Stimulated activated CD4-positive, alpha-beta T cell treated with anti-CD3 and anti-CD28 coated beads, Interleukin-15, amount 100 ng/mL, for 24 hours (primary cell): Measurements from ENCODE around the gene TMEM204.
A peak's percentile ranks its signal among the peaks of the same experiment; 100 is the strongest.
"Not testable (repeated sequence)": the region's sequence is repeated elsewhere in the genome, so short reads cannot be mapped to it uniquely, and the experiment has no call there.

Experiments
- DNase-seq: peaks from one replicate; pipeline ENCODE4 v3.0.0-alpha.2; 2020

TMEM204 gene

DNA sequence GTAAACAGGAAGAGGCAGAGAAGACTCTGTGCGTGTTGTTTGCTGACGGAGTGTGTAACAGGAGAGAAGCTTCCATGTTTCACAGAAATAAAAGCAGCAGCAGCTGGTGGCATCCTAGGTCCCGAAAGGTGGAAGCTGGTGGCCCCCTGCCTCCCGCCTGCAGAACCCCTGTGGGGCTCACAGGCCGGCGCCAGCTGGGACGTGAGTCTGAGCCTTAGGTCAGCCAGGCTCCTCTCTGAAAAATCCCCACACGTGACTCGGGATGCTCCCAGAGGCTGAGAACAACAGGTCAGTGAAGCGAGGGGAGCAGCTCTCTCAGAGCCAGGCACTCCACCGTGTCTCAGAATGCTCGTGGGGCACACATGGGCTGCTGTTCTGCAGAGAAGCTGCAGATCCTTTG, 27.4 kb downstream of the TMEM204 start:
- DNase-seq = no peak

DNA sequence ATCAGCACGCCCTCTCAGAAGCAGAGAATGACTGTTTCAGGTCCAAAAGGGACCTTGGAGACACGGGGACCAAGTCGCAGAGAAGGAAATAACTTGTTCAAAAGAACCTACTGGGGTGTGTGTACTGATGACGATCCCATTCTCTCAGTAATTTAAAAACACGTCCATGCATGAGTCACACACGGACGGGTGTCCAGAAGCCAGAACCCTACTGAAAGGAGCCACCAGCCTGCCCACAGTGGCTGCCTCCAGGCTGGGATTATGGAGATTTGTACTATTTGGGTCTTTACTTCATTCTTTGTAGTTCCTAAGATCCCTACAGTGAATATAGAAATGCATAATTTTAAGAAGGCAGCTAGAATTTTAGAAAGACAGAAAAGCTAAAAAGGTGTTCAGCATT, 27.8 kb downstream of the TMEM204 start:
- DNase-seq = no peak

DNA sequence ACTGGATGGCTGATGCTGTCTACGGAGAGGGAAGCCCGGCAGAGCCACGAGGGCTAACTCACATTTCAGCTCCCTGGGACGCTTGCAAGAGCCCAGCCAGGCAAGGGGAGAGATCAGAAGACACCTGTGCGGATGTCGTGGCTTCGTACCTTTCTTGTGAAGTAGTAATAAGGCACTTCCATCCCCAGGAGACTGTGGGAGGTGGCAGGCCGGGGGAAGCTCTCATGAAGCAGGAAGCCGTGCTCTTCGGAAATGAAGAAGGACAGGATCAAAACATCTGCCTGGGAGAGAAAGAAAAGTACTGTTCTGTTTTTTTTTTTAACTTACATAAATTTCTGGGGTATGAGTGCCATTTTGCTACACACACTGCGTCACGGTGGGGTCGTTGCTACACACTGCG, 28.4 kb downstream of the TMEM204 start:
- no peak for DNase-seq

DNA sequence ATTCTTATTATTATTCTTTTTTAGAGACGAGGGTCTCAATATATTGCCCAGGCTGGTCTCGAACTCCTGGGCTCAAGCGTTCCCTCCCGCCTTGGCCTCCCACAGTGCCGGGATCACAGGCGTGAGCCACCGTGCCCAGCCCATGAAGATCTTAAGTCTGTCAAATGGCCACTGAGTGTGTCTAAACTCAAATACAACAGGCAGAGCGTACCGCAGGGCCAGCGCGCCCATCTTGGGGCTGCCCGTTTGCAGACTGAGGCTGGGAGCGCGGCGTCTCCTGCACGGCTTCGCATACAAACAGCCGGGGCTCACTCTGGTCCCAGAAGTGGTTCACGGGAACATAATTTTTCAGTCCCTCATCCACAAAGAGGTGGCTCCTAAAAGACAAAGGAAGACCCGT, 30.3 kb downstream of the TMEM204 start:
- no peak for DNase-seq

DNA sequence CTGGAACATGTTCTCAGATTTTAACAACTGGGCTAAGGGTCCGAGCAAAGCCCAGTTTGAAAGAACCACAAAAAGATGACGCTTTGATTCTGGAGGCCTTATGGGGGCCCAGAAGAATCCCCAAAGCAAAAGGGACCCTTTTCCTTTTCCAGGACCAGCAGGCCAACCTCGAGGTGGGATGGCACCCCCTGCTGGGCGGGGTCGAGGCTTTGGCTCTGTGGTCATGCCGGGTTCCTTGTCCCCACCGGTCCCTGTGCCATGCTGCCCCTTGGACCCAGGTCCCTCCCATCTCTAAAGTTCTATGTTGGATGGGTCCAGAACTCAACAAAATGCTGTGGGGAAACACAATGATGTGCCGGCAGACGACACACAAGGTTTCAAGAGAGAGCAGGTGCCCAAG, 30.9 kb downstream of the TMEM204 start:
- peak; percentile 35 for DNase-seq

DNA sequence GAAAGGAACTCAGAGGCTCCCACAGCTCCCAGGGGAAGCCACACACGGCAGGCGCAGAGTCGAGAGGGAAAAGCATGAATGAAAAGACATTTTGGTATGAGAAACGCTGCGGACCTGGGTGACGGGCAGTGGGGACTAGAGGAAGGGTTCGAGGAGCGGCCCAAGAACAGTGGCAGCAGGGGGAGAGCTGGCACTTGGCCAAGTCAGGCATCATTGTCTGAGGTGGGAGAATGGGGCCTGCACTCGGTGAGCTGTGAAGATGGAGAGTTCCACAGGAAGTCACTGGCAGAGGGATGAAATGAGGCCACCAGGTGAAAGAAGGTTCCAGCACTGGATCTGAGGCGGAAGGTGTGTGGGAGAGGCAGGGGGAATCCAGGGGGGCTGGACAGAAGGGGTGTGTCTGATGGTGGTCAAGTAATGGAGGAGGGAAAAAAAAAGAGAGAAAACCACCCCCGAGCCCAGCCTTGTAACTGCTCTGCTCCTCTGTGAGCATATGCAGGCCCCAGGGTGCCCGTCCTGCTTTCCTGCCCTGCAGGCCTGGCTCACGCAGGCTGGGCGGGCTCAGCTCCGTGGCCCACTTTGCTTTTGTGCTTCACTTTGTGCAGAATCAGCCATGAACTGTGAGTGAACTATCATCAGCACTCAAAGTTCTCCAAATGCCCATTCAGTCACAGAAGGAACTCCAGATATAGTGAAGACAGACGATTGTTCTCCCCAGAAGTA, 31.8 kb downstream of the TMEM204 start:
- no peak for DNase-seq

DNA sequence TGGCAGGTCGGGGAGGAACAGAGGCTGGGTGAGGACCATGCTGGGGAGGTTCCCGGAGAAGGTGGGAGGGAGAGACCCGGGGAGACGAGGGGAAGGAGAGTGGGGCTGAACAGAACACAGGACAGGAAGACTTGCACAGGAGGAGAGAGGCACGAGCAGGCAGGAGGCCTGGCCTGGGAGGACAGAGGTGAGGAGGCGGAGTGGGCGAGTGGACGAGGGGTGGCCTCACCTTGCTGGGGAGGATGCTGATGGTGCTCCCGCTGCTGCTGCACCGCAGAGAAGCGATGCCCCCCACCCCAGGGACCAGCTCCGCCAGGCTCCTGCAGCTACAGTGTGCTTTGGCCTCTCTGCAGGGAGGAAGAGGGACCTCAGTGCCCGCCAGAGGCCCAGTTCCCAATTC, 34.5 kb downstream of the TMEM204 start:
- no peak for DNase-seq

DNA sequence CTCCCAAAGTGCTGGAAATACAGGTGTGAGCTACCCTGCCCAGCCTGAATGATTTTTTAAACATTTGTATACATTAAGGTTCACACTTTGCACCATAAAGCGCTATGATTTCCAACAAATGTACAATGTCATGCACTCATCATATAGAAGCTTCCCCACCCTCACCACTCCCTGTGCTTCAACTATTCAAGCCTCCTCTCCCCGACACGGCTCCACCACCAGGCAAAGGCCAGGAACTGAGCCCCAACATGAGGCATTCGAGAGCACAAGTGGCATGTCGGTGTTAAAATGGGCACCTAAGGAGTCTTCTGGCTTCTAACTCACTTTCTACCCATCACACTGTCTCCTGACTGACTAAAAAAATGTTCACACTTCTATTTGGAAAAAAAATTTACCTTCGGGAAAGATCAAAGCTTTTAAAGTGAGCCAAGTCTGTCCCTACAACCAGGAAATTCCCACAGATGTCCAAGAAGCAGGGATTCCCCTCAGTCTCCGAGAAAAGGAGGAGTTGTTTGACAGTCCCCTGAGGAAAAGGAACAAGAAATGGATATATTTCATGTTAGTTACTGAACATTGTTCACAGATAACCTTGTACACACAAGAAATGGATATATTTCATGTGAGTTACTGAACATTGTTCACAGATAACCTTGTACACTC, 37.7 kb downstream of the TMEM204 start:
- DNase-seq = no peak

DNA sequence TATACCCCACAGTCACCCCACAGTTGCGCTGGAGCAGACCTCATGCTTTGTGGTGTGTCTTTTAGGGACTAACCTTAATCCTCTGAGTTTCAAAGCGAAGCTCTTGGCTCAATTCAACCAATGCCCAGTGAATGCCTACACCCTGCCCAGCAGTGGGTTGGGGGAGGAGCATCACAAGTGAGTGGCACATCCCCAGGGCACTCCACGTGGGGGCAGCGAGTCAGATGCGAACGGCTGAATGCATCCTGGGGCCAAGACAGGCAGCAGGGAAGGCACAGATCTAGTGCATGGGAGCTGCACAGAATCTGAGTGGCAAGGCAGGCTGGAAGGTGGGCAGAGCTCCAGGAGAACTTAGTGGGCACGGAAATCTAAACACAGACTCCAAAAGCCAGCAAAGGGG, 39.2 kb downstream of the TMEM204 start:
- DNase-seq = no peak

DNA sequence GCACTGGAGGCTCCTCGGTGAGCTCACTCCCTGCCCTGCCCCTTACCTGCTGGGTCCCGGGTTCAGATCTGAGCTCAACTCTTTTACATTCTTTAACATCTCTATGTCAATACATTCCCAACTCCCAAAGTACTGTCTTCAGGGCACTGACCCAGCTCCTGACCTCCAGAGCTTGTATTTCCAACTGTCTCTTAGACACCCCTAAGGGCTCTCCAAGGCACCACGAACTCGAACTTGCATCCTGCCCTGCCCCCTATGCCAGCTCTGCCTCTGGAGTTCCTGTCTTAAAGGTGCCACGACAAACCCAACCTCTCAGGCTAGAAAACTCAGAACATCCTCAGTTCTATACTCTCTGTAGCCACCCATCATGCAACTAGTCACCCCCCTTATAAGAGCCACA, 39.8 kb downstream of the TMEM204 start:
- DNase-seq = no peak

DNA sequence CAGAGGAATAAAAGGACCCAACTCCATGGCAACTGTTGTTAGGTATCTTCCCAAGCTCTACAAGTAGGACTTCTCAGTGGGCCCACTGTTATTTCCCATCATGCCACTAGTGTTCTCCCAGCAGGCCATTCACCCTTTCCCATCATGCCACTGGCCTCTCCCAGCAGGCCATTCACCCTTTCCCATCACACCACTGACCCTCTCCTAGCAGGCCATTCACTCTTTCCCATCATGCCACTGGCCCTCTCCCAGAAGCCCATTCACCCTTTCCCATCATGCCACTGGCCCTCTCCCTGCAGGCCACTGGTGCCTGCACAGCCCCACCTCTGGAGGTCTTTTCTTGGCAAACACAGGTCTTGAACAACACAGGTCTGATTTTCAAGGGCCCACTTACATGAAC, 42.1 kb downstream of the TMEM204 start:
- no peak for DNase-seq

DNA sequence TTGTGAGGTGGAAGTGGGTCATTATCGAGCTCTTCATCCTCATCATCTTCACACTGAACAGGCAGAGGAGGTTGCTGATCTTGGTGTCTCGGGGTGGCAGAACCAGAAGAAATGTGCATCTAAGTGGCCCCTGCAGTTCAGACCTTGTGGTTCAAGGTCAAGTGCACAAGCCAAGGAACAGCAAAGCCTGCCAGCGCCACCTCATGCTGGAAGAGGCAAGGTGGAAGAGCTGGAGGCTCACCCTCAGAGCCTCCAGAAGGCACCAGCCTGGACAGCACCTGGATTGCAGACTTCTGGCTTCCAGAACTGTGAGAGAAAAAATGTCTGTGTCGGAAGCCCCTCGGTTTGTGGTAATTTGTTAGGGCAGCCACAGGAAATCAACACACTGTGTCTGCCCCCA, 45.7 kb downstream of the TMEM204 start:
- DNase-seq = no peak

DNA sequence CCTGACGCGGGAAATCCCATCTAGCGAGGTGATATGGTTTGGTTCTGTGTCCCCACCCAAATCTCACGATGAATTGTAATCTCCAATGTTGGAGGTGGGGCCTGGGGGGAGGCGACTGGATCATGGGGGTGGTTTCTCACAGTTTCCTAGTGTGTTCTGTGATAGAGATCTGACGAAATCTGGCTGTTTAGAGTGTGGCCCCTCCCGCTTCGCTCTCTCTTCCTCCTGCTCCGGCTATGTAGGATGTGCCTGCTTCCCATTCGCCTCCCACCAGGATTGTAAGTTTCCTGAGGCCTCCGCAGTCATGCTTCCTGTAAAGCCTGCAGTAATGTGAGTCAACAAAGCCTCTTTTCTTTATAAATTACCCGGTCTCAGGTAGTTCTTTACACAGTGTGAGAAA, 46.8 kb downstream of the TMEM204 start:
- no peak for DNase-seq

DNA sequence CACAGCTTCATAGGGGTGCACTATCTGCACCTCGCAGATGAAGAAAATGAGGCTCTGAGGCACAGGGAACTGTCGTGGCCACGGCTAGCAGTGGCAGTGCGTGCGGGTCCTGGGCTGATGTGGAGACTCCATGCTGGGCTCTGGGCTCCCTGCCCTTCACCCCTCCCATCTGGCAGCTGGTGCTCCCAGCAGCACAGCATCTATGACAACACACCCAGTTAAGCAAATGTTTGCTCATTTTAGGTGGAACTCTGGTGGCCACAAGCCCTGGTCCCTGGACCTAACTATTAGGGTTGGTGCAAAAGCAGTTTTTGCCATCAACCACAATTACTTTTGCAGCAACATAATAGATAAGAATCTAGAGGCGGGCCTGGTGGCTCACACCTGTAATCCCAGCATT, 47.5 kb downstream of the TMEM204 start:
- DNase-seq = no peak

DNA sequence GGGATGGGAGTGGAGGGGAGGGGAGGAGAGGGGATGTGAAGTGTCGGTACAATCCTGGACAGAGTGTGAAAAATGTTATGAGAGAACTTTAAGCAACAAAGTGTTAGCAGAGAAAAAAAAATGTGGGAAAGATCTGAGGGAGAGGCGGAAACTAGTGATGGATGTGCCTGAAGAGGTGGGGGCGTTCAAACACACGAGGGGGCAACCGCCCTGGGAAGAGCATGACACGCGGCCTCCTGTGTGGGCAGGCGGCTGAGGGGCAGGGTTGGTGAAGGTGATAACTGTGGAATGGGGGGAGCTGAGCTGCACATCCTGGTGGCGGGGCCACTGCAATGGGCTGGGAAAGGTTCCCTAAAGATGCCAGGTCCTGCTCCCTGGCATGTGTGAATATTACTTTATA, 48.3 kb downstream of the TMEM204 start:
- DNase-seq = no peak

DNA sequence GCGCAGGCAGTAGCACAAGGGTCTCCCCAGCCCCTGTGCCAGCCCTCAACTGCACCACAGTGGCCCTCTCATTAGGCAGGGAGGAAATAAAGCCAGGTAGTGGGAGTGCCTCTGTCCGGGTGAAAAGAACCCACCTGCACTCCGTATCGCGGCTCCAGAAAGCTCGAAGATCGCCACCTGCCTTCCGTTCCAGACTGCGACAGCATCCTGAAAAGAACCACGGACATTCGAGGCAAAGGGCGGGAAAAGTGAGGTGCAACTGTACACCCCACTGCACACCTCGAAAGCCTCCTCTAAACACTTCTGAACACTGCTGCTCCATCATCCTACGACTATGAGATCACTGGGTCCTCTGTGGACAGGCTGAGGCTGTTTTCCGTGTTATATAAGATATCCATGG, 49.7 kb downstream of the TMEM204 start:
- no peak for DNase-seq

DNA sequence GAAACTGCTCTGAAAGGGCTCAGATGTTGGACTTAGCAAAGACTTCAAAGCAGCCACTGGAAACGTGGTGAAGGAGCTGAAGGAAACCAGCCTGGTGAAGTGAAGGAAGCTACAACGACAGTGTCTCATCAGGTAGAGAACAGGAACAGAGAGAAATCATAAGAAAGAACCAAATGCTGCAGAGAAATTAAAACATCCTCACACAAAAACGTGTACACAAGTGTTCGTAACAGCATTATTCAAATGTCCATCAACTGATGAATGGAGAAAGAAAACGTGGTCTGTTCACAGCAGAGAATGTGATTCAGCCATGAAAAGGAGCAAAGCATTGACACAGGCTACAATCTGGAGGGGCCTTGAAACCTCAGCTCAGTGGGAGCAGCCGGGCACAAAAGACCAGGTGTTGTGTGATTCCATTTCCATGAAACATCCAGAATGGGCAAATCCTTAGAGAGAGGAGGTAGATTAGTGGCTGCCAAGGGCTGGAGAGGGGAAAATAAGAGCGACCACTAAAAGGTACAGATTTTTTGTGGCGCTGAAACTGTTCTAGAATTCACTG, 51.5 kb downstream of the TMEM204 start:
- DNase-seq = no peak

DNA sequence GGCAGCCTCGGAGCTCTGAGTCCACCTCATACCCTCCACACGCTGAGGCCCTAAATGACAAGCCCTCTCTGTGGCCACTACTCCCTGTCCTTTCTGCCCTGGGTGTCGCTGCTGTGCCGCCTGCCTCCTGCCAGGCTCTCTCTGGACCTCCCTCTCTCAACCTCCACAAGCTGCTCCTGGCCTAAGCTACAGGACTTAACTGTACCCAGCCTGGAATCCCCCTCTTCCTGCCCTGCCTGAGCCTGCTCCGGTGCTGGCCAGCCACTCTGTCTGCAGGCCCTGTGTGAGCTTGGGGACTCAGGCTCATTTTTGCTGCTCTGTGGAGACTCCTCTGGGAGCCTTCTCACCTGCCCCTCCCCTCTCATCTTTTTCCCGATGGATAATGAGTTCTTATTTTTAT, 56.9 kb downstream of the TMEM204 start:
- no peak for DNase-seq

DNA sequence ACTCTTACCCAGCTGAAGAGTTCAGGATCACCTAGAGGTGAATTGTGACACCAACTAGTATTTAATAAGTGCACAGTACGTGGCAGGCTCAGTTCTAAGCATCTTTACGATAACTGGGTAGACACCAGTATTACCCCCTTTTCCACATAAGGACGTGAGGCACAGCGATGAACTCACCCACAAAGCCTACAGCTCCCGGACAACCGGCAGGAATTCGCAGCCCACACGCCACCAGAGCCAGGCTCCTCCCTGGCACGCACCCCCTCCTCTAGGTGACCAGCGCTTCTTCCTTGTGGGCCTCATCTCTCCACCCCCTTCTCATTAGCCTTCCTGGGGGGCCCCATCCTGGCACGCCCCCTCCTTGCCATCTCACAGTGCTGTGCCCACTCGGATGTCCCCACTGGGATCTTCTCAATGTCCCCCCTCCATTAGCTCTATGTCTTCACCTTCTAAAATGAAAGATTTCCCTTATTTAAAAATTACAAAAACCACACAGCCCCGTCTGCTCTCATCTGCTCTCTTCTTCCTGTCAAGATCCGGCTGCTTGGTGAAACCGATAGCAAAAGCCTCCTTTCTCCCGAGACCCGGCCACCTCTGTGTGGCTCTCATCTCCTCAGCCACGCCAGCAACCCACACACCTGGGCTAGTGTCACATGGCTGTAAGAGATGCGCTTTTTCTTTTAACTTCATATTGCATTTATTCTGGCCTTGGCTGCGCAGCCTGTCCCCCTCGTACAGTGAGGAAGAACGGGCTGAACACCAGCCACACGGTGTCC, 57.7 kb downstream of the TMEM204 start:
- no peak for DNase-seq

DNA sequence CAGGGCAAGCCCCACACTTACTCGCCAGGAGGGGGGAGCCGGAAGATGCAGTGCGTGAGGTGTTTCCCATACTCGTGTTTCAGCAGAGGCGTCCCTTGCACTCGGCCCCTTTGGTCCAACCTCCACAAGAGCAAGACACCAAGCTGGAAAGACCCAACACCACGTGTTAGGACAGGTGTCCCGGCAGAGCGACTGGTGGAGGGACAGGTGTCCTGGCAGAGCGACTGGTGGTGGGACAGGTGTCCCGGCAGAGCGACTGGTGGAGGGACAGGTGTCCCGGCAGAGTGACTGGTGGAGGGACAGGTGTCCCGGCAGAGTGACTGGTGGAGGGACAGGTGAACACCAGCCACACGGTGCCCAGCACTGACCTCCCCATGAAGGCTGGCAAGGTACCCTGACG, 59.0 kb downstream of the TMEM204 start:
- DNase-seq = no peak

DNA sequence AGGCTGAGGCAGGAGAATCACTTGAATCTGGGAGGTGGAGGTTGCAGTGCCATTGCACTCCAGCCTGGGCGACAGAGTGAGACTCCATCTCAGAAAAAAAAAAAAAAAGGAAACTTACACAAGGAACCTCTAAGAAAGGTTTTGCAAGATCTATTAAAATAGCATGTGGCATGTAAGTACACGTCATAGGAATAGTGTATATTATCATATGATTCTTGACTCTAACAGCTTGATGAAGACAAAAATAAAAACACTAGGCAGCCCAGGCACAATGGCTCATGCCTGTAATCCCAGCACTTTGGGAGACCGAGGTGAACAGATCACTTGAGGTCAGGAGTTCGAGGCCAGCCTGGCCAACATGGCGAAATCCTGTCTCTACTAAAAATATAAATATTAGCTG, 62.0 kb downstream of the TMEM204 start:
- DNase-seq = not testable (repeated sequence)

DNA sequence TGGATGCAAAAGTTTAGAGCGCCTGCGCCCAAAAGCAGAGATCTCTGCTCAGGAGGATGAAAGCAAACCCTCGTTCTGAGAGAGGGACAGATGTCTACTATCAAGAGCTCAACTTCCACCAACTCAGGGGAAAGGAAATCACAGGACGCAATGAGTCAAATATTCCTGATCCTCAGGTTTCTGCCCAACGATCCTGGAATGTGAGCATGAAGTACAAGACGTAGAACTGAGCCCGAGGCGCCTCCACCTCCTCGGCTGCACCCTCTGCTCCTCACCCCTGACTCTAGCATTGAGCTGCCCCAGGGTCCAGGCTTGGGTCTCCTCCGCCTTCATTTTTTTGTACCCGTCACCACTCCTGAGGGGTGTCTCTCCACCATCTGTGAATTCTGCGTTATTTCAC, 63.0 kb downstream of the TMEM204 start:
- DNase-seq = no peak

DNA sequence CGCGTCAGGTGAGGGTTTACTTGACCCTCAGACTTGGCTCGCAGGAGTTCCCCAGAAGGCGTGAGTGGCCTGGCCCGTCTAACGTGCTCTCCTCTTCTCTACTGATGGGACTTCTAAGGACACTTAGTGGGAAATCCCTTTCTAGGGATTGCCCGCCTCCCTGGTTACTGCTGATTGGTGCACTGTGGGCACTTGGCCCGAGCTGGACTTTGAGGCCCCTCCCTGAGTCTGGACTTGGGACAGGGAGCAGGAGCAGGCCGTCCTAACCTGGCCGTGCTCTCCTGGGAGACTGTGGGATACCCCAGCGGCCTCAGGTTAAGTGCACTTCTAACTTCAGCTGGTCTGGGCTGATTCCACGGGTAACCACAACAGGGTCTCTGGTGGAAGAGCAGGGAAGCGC, 63.7 kb downstream of the TMEM204 start:
- no peak for DNase-seq

DNA sequence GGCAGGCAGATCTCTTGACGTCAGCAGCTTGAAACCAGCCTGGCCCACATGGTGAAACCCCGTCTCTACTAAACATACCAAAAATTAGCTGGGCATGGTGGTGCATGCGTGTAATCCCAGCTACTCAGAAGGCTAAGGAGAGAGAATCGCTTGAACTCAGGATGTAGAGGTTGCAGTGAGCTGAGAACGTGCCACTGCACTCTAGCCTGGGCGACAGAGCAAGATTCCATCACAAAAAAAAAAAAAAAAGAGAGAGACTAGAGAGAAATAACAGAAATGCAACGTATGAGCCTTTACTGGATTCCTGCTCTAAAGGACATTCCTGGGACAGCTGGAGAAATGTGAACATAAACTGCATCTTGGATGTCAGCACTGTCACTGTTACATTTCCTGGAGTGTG, 67.6 kb downstream of the TMEM204 start:
- DNase-seq = no peak
